Stimulated activated CD8-positive, alpha-beta memory T cell treated with anti-CD3 and anti-CD28 coated beads, Interleukin-4, amount 100 ng/mL, for 48 hours (primary cell): ENCODE results near the gene SRR.

Source experiments
- DNase-seq: peaks from one replicate; pipeline ENCODE4 v3.0.0-alpha.2; 2020

SRR gene

GRCh38 chr17:2347805-2348685, 44.3 kb downstream of the SRR start:
- no peak for DNase-seq

- DNase-seq = no peak
These were observed 47.5 kb downstream of the SRR start for GRCh38 chr17:2351269-2351668.

GRCh38 chr17:2354311-2354710, 50.6 kb downstream of the SRR start:
- no peak for DNase-seq

- no peak for DNase-seq
These were observed 53.5 kb downstream of the SRR start for GRCh38 chr17:2357237-2357636.

- no peak for DNase-seq
These were observed 54.2 kb downstream of the SRR start for GRCh38 chr17:2357931-2358434.

GRCh38 chr17:2361010-2361760, 57.4 kb downstream of the SRR start:
- DNase-seq = no peak

- DNase-seq = no peak
These were observed 58.3 kb downstream of the SRR start for GRCh38 chr17:2362016-2362415.

GRCh38 chr17:2362416-2362815, 58.7 kb downstream of the SRR start:
- no peak for DNase-seq

- no peak for DNase-seq
These were observed 59.1 kb downstream of the SRR start for GRCh38 chr17:2362881-2363280.

GRCh38 chr17:2363318-2363717, 59.6 kb downstream of the SRR start:
- no peak for DNase-seq

GRCh38 chr17:2363851-2364762, 60.4 kb downstream of the SRR start:
- DNase-seq = no peak

- DNase-seq = no peak
These were observed 61.0 kb downstream of the SRR start for GRCh38 chr17:2364763-2365116.

GRCh38 chr17:2365132-2365531, 61.4 kb downstream of the SRR start:
- no peak for DNase-seq

- DNase-seq = no peak
These were observed 63.2 kb downstream of the SRR start for GRCh38 chr17:2366747-2367494.

- no peak for DNase-seq
These were observed 64.6 kb downstream of the SRR start for GRCh38 chr17:2368359-2368758.

GRCh38 chr17:2369039-2369438, 65.3 kb downstream of the SRR start:
- DNase-seq = no peak

- DNase-seq = no peak
These were observed 65.9 kb downstream of the SRR start for GRCh38 chr17:2369551-2370210.

GRCh38 chr17:2370211-2370589, 66.5 kb downstream of the SRR start:
- DNase-seq = no peak

- no peak for DNase-seq
These were observed 67.7 kb downstream of the SRR start for GRCh38 chr17:2371183-2372130.

GRCh38 chr17:2372180-2372579, 68.4 kb downstream of the SRR start:
- DNase-seq = no peak

GRCh38 chr17:2372681-2373080, 68.9 kb downstream of the SRR start:
- DNase-seq = no peak
